Mucosa of gallbladder (tissue), 1 donor: ENCODE measurements around the gene AEBP1. TPM values are rescaled to one million over a fixed set of nuclear protein-coding genes. Genes with fewer than 3 reads are reported as not detected.

Experiments used
- DNase-seq: peaks from one replicate; pipeline ENCODE4 v3.0.0-alpha.2; 2020; ENCODE audit warnings: low spot score
- total RNA-seq: library from RNA; stranded (reverse); gene quantifications from one replicate; pipeline ENCODE4 v1.2.1, GENCODE V29; 2021
- donor health status: DM: no; HTN: no; CAD: no.

AEBP1 gene
- total RNA-seq, 1 donor from 2014 or later, result 107 TPM

DNA sequence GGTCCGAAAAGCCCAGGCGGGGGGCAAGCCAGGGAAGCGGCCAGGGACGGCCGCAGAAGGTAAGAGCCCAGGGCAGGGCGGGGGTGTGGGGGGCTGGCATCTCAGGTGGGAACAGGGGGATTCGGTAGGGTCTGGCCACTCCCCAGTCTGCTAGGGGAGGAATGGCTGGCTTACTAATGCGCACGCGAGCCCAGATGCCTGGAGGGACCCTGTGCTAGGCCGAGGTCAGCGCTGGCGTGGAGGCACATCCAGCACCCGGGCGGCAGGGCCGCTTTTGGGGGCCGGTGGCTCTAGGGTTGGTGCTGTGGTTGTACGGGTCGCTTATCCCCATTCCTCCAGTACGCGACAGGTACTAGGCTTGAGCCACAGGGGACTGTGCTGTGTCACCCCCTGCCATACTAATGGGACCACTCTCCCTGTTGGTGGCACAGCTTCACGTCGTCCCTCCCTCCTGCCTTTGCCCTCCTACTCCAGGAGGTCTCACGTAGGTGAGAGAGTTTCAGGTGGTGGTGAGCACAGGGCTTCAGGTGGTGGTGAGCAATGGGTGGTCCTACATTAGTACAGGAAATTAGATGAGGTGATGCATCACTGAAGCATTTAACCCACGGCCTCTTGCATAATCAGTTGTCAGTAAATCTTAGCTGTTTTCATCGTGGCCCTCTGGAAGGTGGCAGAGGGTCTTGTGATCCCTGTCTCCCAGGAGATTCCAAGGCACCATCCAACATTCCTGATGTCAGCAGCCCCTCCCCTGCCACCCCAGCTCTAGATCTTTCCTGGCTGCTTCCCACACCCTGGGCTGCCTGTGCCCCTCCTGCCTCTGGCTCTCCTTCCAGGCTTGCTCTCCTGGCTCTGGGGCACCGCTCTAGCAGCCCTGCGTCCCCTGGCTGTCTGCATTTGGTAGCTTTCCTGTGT lies 971 bp downstream of the AEBP1 start:
- DNase-seq, result no peak

DNA sequence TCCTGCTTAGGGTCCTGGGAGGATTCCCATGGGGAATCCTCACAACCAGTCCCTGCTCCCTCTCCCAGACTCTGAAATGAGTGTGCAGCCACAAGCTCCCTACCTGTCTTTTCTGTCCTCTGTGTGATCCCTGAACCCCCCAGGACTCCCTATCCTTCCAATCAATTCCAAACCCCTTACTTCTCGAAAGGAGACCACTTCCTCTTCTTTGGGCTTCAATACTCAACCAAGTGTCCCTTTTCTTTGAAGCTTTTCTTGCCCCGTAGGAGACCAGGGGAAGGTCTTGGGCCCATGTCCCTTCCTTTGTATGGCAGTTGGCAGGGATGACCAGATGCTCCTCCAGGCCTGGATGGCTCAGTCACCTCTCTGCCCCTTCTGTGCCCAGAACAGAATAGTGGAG lies 1.7 kb downstream of the AEBP1 start:
- no peak for DNase-seq

DNA sequence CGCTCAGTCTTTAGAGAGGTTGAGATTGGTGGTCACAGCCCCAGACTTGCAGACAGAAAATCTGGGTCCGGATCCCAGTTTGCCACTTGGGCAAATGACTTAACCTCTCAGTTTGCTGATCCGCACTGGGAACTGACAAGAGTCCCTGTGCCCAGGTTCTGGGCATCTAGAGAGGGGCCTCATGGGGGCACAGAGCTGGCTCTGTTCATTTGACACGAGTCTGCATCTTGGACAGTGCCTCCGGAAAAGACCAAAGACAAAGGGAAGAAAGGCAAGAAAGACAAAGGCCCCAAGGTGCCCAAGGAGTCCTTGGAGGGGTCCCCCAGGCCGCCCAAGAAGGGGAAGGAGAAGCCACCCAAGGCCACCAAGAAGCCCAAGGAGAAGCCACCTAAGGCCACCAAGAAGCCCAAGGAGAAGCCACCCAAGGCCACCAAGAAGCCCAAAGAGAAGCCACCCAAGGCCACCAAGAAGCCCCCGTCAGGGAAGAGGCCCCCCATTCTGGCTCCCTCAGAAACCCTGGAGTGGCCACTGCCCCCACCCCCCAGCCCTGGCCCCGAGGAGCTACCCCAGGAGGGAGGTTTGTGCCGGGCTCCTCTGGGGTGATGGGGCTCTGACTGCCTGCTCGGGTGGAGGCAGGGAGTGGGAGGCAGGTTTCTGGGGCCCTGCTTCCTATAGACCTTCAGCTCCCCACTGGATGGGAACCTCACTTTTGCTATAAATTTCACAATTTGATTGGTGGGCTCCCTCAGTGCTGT lies 2.3 kb downstream of the AEBP1 start:
- DNase-seq, result no peak

DNA sequence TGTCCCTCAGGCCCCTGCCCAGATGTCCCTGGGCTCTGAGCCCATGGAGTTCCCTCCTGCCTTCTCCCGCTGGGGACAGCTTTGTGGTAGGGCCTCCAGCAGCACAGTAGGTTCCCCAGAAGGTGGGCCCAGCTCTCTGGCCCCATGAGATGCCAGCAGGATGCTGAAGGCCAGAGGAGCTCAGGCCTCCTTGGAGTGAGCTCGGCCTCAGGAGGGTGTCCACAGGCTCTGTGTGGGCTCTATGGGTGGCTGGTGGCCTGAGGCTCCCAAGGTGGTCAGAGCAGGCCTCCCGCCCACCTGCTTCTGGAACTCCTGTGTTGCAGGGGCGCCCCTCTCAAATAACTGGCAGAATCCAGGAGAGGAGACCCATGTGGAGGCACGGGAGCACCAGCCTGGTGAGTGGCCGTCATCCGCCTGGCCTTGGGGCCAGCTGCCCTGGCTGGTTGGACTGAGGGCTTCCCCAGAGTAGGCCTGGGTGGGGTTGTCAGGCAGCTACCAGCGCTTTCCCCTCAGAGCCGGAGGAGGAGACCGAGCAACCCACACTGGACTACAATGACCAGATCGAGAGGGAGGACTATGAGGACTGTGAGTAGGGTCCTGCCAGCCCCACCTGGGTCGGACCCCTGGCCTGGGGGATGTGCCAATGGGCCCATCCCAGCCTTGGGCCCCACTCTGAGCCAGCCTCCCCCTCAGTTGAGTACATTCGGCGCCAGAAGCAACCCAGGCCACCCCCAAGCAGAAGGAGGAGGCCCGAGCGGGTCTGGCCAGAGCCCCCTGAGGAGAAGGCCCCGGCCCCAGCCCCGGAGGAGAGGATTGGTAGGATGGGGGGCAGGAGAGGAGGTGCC lies 3.2 kb downstream of the AEBP1 start:
- DNase-seq, result no peak

DNA sequence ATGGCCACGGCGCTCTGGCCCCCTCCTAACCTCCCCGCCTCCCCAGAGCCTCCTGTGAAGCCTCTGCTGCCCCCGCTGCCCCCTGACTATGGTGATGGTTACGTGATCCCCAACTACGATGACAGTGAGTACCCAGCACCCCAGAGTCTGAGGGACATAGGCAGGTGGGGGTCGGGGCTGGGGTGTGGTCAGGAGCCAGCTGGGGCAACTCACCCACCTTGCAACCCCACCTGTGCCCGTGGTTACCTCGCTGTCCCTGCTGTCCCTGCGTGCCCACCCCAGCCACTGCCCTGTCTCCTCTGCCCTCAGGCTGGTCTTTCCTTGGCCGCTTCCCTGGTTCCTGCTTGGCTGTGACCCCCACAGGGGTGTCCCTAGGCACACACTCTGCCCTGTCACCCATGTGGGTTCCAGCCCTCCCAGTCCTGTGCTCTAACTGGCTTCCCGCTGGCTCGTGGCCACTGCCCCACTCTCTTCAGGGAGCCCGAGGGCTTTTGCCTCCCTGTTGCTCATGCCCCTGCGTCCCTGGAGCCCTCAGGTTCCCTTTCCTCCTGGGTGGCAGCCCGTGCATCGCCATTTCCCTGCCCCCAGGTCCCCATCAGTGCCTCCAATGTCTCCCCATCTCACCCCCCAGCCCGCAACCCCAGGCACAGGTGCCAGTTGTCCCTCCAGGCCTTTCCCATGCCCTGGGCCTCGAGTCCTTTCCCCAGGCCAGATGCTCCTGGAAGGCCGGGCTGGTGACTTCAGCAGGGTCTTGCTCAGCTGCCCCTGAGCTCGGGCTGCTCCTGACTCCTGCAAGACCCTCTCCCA lies 4.0 kb downstream of the AEBP1 start:
- no peak for DNase-seq

DNA sequence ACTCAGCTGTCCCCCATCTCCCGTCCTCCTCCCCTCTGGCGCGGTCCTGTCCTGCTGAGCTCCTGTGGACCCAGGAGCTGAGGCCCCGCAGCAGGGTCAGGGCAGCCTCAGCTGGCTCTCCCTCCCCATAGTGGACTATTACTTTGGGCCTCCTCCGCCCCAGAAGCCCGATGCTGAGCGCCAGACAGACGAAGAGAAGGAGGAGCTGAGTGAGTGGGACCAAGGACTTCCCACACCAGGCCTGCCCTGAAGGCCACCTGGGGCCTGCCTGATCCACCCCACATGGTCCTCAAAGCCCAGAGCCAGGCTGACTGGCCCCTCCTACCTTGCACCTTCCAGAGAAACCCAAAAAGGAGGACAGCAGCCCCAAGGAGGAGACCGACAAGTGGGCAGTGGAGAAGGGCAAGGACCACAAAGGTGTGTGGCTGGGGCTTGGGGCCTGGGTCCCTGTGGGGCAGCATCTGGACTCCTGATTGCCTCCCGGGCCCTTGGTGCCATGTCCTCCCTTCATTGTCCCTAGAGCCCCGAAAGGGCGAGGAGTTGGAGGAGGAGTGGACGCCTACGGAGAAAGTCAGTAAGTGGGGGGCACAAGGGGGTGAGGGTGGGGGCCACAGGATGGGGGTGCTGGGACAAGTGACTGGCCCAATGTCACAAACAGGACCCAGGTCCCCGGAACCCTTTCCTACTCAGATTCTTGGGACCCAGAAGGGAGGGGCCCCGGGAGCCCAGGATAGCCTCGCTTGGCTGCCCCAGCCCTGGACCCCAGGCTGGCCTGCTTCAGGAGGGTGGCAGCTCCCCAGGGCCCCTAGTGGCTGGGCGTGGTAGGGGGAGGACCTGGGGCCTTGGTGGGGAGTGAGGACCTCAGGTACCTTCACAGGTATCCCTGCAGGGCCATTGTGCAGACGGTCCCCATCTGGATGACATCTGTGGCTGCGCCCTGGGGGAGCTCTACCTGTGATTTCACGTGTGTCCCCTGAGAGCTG lies 4.9 kb downstream of the AEBP1 start:
- DNase-seq, result no peak

GRCh38 chr7:44109991-44110390 lies 5.8 kb downstream of the AEBP1 start:
- DNase-seq, result no peak

DNA sequence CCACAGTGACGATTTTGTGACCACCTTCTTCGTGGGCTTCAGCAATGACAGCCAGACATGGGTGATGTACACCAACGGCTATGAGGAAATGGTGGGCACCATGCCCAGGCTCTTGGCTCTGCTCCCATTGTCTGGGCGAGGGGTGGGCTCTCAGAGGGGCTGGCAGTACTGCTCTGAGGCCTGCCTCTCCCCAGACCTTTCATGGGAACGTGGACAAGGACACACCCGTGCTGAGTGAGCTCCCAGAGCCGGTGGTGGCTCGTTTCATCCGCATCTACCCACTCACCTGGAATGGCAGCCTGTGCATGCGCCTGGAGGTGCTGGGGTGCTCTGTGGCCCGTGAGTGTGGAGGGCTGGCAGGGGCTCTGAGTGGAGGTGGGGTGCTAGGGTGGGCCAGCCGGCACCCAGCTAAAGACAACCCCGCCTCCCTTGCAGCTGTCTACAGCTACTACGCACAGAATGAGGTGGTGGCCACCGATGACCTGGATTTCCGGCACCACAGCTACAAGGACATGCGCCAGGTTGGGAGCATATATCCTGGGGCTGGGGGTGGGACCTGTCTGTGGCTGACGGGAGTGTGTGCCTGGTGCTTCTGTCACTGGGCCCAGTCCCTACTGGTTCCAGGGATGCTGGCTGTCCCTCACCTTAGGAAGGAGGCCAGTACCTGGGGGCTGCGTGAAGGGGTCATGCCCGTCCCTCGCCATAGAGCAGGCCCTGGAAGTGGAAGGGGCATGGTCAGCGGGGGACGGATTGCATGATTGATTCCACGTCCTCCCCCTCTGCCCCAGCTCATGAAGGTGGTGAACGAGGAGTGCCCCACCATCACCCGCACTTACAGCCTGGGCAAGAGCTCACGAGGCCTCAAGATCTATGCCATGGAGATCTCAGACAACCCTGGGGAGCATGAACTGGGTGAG lies 6.8 kb downstream of the AEBP1 start:
- no peak for DNase-seq

- no peak for DNase-seq
Observed at GRCh38 chr7:44111761-44112160, 7.6 kb downstream of the AEBP1 start.

DNA sequence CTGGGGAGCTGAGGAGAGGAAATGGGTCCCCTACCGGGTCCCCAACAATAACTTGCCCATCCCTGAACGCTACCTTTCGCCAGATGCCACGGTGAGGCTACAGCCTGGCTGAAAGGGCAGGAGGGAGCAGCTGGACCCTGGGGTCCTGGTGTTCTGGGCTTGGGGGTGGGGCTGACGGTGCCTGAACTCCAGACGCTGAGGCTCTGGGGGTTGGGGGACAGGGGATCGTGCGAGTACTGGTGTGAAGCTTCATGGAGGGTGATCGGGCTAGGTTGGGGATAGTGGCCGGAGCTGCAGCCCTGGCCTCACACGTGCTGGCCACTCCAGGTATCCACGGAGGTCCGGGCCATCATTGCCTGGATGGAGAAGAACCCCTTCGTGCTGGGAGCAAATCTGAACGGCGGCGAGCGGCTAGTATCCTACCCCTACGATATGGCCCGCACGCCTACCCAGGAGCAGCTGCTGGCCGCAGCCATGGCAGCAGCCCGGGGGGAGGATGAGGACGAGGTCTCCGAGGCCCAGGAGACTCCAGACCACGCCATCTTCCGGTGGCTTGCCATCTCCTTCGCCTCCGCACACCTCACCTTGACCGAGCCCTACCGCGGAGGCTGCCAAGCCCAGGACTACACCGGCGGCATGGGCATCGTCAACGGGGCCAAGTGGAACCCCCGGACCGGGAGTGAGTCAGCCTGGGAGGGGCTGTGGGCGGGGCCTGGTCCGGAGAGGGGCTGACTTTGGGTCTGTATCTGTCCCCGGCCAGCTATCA lies 8.3 kb downstream of the AEBP1 start:
- no peak for DNase-seq

DNA sequence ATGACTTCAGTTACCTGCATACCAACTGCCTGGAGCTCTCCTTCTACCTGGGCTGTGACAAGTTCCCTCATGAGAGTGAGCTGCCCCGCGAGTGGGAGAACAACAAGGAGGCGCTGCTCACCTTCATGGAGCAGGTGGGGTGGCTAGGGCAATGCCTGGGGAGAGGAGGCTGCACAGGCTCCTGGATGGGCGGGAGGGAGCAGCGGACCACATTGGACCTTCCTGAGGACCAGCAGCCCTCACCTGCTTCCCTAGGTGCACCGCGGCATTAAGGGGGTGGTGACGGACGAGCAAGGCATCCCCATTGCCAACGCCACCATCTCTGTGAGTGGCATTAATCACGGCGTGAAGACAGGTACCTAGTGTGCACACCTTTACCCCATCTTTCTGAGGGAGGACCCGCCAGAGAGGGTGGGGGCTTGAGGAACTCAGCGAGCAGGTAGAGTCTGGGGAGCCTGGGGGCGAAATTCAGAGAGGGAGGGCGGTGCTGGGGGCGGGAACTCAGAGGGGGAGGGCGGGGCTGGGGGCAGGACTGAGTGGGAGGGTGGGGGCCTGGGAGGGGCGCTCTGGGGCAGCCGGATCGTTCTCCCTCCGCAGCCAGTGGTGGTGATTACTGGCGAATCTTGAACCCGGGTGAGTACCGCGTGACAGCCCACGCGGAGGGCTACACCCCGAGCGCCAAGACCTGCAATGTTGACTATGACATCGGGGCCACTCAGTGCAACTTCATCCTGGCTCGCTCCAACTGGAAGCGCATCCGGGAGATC lies 9.0 kb downstream of the AEBP1 start:
- DNase-seq, result no peak

- DNase-seq, result no peak
Observed at GRCh38 chr7:44113764-44114354, 9.7 kb downstream of the AEBP1 start.

- DNase-seq, result no peak
Observed at GRCh38 chr7:44114586-44115310, 10.6 kb downstream of the AEBP1 start.

GRCh38 chr7:44116087-44116788 lies 12.1 kb downstream of the AEBP1 start:
- no peak for DNase-seq

DNA sequence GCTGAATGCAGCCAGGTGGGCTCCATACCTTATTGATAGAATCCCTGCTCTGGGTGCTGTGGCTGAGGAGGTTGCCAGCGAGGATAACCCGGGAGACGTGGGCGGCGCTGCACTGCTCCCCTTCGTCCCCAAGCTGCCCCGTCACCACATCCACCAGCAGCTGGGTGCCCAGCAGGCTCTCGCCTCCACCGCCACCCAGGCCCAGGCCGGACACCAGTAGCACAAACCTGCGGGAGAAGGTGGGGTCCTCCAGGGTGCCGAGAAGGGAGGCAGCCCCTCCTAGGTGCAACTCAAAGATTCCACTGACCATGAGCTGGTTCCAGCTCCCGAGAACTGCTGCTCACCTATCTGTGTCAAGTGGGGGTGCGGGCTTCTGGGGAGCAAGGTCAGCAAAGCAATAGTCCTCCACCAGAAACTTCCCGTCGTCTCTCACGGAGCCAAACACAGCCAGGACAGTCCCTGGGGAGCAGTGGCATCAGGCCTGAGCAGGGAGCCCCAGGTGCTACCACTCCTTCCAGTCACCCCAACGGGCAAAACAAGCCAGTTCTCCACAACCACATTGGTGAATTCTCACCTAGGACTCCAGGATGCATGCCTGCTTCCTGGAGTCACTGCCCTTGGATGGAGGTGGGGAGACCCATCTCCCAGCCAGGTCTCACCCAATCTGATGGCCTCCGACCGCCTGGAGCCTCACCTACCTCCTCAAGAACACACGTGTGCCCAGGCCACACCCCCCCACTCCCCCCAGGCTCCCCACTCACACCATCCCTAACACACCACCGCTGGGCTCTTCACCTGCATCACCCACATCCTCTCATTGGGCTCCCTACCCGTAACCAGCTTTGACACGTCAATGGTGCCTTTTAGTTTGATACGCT lies 12.9 kb downstream of the AEBP1 start:
- DNase-seq, result no peak
